HepG2 (cell line): ENCODE results near the gene TSKU. TPM values are rescaled to one million over a fixed set of nuclear protein-coding genes. Genes with fewer than 3 reads are reported as not detected.
A peak's percentile ranks its signal among the peaks of the same experiment; 100 is the strongest.

Experiments used
- ATAD3A ChIP-seq: sonication (generic); formaldehyde crosslinking; IDR thresholded peaks from 2 replicates; pipeline ENCODE4 v1.4.0; 2020; ENCODE audit warnings: missing genetic modification reagents
- CREBL2 ChIP-seq: sonication (generic); formaldehyde crosslinking; IDR thresholded peaks from 2 replicates; pipeline ENCODE4 v1.8.1; 2023; ENCODE audit warnings: missing genetic modification reagents, mild to moderate bottlenecking, borderline replicate concordance
- FLYWCH1 ChIP-seq: sonication (generic); formaldehyde crosslinking; IDR thresholded peaks from 2 replicates; pipeline ENCODE4 v1.8.1; 2023; ENCODE audit warnings: mild to moderate bottlenecking, missing genetic modification reagents
- IKZF4 ChIP-seq: sonication (generic); formaldehyde crosslinking; IDR thresholded peaks from 2 replicates; pipeline ENCODE4 v1.5.1; 2020; ENCODE audit warnings: borderline replicate concordance, mild to moderate bottlenecking, low read depth, missing genetic modification reagents; ENCODE audit errors: not compliant biosample characterization
- JUNB ChIP-seq: sonication (generic); formaldehyde crosslinking; IDR thresholded peaks from 2 replicates; pipeline ENCODE4 v1.8.0; 2022; ENCODE audit warnings: missing genetic modification reagents, mild to moderate bottlenecking, borderline replicate concordance
- SAFB2 ChIP-seq: sonication (generic); formaldehyde crosslinking; IDR thresholded peaks from 2 replicates; pipeline ENCODE4 v1.5.1; 2020; ENCODE audit warnings: missing genetic modification reagents, low read depth, mild to moderate bottlenecking, borderline replicate concordance
- ZMYM3 ChIP-seq: sonication (generic); formaldehyde crosslinking; IDR thresholded peaks from 2 replicates; pipeline ENCODE4 v1.5.1; 2020; ENCODE audit warnings: mild to moderate bottlenecking, missing genetic modification reagents
- ZNF142 ChIP-seq: sonication (generic); formaldehyde crosslinking; IDR thresholded peaks from 2 replicates; pipeline ENCODE4 v1.4.0; 2020; ENCODE audit warnings: missing genetic modification reagents
- ZNF234 ChIP-seq: sonication (generic); formaldehyde crosslinking; conservative IDR thresholded peaks from 2 replicates; pipeline ENCODE4 v1.5.1; 2020; ENCODE audit warnings: mild to moderate bottlenecking, missing genetic modification reagents
- ZNF260 ChIP-seq: sonication (generic); formaldehyde crosslinking; IDR thresholded peaks from 2 replicates; pipeline ENCODE4 v1.4.0; 2020; ENCODE audit warnings: missing genetic modification reagents, low read depth, mild to moderate bottlenecking, borderline replicate concordance
- ZNF646 ChIP-seq: sonication (generic); formaldehyde crosslinking; IDR thresholded peaks from 2 replicates; pipeline ENCODE4 v1.9.0; 2021; ENCODE audit warnings: mild to moderate bottlenecking, missing genetic modification reagents
- polyA plus RNA-seq, 8 experiments: library from polyadenylated mRNA; depleted of rRNA in 3 of 8; stranded (reverse) in 7 of 8; unstranded in 1 of 8; fragments of >200 nt; fragmentation: Illumina TruSeq in 4 of 8; extraction: Trizol in 4 of 8; gene quantifications; 2 replicates each; pipeline versions ENCODE4 v1.2.1 to v1.2.3, GENCODE V29; 2011 to 2016; ENCODE audit warnings: low read depth in 4 of 8, missing spikeins in 1 of 8, mixed read lengths in 1 of 8; ENCODE audit not compliant: insufficient read depth in 1 of 8
- total RNA-seq, 5 experiments: library from RNA; depleted of rRNA; stranded (reverse); fragments of >200 nt; fragmentation: Illumina TruSeq; extraction: Trizol; gene quantifications; 2 replicates each; pipeline ENCODE4 v1.2.3, GENCODE V29; 2016; ENCODE audit warnings: low read depth in 1 of 5
- TF ChIP-seq, protein P1 (sequence below): sonication (generic); formaldehyde crosslinking; IDR thresholded peaks from 2 replicates; pipeline ENCODE4 v1.4.0; 2020; ENCODE audit warnings: mild to moderate bottlenecking, low read depth, missing genetic modification reagents
- TF ChIP-seq, protein P2 (sequence below): sonication (generic); formaldehyde crosslinking; IDR thresholded peaks from 2 replicates; pipeline ENCODE4 v1.5.1; 2020; ENCODE audit warnings: mild to moderate bottlenecking, missing genetic modification reagents, moderate library complexity

TSKU gene
- total and polyA plus RNA-seq, 2 of the 13 experiments (the other 11 are each of a cell fraction or from before 2014, with no cell fraction given): 20.3 to 21.4 TPM

GRCh38 chr11:76782531-76783293 lies 444 bp upstream of the TSKU start (continued):
- TF ChIP-seq ZNF142 (CRISPR knock-in tag) (peak; percentile 12; the same call in 1 of the 2 replicates), SAFB2 (CRISPR knock-in tag) (no peak), ZNF260 (CRISPR knock-in tag) (no peak), JUNB (CRISPR knock-in tag) (no peak), CREBL2 (CRISPR knock-in tag) (no peak), FLYWCH1 (CRISPR knock-in tag) (no peak), ZNF234 (CRISPR knock-in tag) (no peak), ZMYM3 (CRISPR knock-in tag) (peak; percentile 86), ZNF646 (CRISPR knock-in tag) (no peak), IKZF4 (CRISPR knock-in tag) (peak; percentile 19), ATAD3A (no peak)
- TF ChIP-seq, protein P1, sequence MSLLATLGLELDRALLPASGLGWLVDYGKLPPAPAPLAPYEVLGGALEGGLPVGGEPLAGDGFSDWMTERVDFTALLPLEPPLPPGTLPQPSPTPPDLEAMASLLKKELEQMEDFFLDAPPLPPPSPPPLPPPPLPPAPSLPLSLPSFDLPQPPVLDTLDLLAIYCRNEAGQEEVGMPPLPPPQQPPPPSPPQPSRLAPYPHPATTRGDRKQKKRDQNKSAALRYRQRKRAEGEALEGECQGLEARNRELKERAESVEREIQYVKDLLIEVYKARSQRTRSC: no peak
- TF ChIP-seq, protein P2, sequence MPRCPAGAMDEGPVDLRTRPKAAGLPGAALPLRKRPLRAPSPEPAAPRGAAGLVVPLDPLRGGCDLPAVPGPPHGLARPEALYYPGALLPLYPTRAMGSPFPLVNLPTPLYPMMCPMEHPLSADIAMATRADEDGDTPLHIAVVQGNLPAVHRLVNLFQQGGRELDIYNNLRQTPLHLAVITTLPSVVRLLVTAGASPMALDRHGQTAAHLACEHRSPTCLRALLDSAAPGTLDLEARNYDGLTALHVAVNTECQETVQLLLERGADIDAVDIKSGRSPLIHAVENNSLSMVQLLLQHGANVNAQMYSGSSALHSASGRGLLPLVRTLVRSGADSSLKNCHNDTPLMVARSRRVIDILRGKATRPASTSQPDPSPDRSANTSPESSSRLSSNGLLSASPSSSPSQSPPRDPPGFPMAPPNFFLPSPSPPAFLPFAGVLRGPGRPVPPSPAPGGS: no peak
